Measurements from ENCODE around the gene MORC3.

Gene MORC3

GRCh38 chr21:36423771-36424433 is 103.9 kb downstream of the MORC3 start:
- Histone ChIP-seq H3K27ac (ENCODE audit: extremely low read depth, low read depth, low read length) (no peak overlapping the region), H3K4me1 (ENCODE audit: control insufficient read depth, insufficient read depth, low read length) (no peaks in the 10 kb centered on the region), H3K4me3 (ENCODE audit: low read depth, low read length) (no peak overlapping the region), H3K9me3 (ENCODE audit: control insufficient read depth, insufficient read depth, low read depth, low read length) (no peaks in the 10 kb centered on the region), H3K36me3 (ENCODE audit: control insufficient read depth in 2 of 2, insufficient read depth in 1 of 2, low read length in 2 of 2) (peaks cover 0 to 8% of the 10 kb centered on the region in 2 experiments; a peak in 1 of 3 replicates)
- ChIA-PET CTCF (interaction anchor here (0.7 to 1.9 kb wide), 5 partner anchors 12 to 226 kb away, joined by 3 to 11 read pairs (median 3); no protein-coding TSS in a partner anchor), POLR2A (no interaction called here)
- no peak for TF ChIP-seq GFI1B (tag by site-specific recombination; IDR thresholded peaks at IDR 0.05)
- peak; percentile 87 for TF ChIP-seq ZNF10 (tag by site-specific recombination; IDR thresholded peaks at IDR 0.05)
- TF ChIP-seq FEZF1 (tag by site-specific recombination; IDR thresholded peaks at IDR 0.05) = no peak
- no peak for TF ChIP-seq KLF7 (tag by site-specific recombination; IDR thresholded peaks at IDR 0.05; ENCODE audit: borderline replicate concordance)
- no peak for TF ChIP-seq ZNF16 (tag by site-specific recombination; IDR thresholded peaks at IDR 0.05; ENCODE audit: low read depth)
- TF ChIP-seq ZNF777 (tag by site-specific recombination; IDR thresholded peaks at IDR 0.05; ENCODE audit: borderline replicate concordance) = no peak
- no peak for TF ChIP-seq ZNF548 (tag by site-specific recombination; IDR thresholded peaks at IDR 0.05)
- TF ChIP-seq, protein P1, sequence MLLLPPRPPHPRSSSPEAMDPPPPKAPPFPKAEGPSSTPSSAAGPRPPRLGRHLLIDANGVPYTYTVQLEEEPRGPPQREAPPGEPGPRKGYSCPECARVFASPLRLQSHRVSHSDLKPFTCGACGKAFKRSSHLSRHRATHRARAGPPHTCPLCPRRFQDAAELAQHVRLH (tag by site-specific recombination; IDR thresholded peaks at IDR 0.05) = no peak
- no peak for TF ChIP-seq MEIS1 (CRISPR knock-in tag; IDR thresholded peaks at IDR 0.05; ENCODE audit: borderline replicate concordance)

DNA sequence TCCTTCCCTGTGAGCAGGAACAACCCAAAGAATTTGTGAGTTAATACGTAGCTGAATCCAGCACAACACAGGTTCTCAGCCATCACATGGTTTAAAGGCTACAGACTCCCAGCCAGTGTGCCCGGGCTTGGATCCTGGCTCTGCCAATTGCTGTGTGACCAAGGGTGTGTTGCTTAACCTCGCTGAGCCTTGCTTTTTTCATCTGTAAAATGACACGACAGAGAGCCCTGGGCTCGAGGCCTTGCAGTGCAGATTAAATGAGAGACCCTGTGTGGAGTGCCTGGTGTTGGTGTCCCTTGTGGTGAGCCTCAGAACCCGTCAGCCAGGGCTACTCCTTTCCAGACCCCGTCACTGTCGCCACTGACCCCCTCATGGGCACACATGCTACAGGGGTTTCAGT is 104.6 kb downstream of the MORC3 start:
- CTCF ChIA-PET = interaction anchor here (0.7 to 1.4 kb wide), 4 partner anchors 31 to 225 kb away, joined by 3 to 4 read pairs (median 3); no protein-coding TSS in a partner anchor
- peaks cover 0 to 1% of the 10 kb centered on the region in 2 experiments; a peak in 1 of 3 replicates for H3K36me3 ChIP-seq (ENCODE audit: control insufficient read depth in 2 of 2, insufficient read depth in 1 of 2, low read length in 2 of 2)
- TF ChIP-seq GFI1B (tag by site-specific recombination; IDR thresholded peaks at IDR 0.05) (no peak), PRDM6 (tag by site-specific recombination; IDR thresholded peaks at IDR 0.05) (no peak), ZNF23 (tag by site-specific recombination; IDR thresholded peaks at IDR 0.05; ENCODE audit: borderline replicate concordance) (no peak), ZNF133 (tag by site-specific recombination; IDR thresholded peaks at IDR 0.05) (no peak), ZNF76 (tag by site-specific recombination; IDR thresholded peaks at IDR 0.05; ENCODE audit: borderline replicate concordance, low read depth) (no peak), SP2 (tag by site-specific recombination; IDR thresholded peaks at IDR 0.05) (no peak), ZNF624 (tag by site-specific recombination; IDR thresholded peaks at IDR 0.05) (no peak), ZNF157 (tag by site-specific recombination; IDR thresholded peaks at IDR 0.05) (no peak), ZNF521 (tag by site-specific recombination; IDR thresholded peaks at IDR 0.05) (no peak), ZNF791 (tag by site-specific recombination; IDR thresholded peaks at IDR 0.05) (no peak), ZBTB7A (tag by site-specific recombination; IDR thresholded peaks at IDR 0.05; ENCODE audit: low read depth) (no peak), ATF2 (tag by site-specific recombination; IDR thresholded peaks at IDR 0.05; ENCODE audit: low read depth) (no peak), ZNF449 (tag by site-specific recombination; IDR thresholded peaks at IDR 0.05) (no peak)
- TF ChIP-seq, protein P2, sequence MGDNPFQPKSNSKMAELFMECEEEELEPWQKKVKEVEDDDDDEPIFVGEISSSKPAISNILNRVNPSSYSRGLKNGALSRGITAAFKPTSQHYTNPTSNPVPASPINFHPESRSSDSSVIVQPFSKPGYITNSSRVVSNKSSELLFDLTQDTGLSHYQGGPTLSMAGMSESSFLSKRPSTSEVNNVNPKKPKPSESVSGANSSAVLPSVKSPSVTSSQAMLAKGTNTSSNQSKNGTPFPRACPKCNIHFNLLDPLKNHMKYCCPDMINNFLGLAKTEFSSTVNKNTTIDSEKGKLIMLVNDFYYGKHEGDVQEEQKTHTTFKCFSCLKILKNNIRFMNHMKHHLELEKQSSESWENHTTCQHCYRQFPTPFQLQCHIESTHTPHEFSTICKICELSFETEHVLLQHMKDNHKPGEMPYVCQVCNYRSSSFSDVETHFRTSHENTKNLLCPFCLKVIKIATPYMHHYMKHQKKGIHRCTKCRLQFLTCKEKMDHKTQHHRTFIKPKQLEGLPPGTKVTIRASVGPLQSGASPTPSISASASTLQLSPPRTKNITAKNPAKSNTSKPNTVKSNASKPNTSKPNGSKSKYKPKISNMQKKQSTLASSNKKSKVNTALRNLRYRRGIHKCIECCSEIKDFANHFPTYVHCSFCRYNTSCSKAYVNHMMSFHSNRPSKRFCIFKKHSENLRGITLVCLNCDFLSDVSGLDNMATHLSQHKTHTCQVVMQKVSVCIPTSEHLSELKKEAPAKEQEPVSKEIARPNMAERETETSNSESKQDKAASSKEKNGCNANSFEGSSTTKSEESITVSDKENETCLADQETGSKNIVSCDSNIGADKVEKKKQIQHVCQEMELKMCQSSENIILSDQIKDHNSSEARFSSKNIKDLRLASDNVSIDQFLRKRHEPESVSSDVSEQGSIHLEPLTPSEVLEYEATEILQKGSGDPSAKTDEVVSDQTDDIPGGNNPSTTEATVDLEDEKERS (tag by site-specific recombination; IDR thresholded peaks at IDR 0.05) = no peak
- TF ChIP-seq, protein P3, sequence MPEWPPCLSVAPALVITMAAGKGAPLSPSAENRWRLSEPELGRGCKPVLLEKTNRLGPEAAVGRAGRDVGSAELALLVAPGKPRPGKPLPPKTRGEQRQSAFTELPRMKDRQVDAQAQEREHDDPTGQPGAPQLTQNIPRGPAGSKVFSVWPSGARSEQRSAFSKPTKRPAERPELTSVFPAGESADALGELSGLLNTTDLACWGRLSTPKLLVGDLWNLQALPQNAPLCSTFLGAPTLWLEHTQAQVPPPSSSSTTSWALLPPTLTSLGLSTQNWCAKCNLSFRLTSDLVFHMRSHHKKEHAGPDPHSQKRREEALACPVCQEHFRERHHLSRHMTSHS (tag by site-specific recombination; IDR thresholded peaks at IDR 0.05) = no peak
- POLR2A ChIA-PET = no interaction called here
- peaks cover 1% of the 10 kb centered on the region; the same call in 1 of the 2 replicates for H3K4me1 ChIP-seq (ENCODE audit: control insufficient read depth, insufficient read depth, low read length)
- H3K4me3 ChIP-seq (ENCODE audit: low read depth, low read length) = no peak overlapping the region
- no peaks in the 10 kb centered on the region for H3K9me3 ChIP-seq (ENCODE audit: control insufficient read depth, insufficient read depth, low read depth, low read length)
- no peak overlapping the region for H3K27ac ChIP-seq (ENCODE audit: extremely low read depth, low read depth, low read length)
